ENCODE results near the gene SSR1.
A peak's percentile ranks its signal among the peaks of the same experiment; 100 is the strongest.
"Not testable (repeated sequence)": the region's sequence is repeated elsewhere in the genome, so short reads cannot be mapped to it uniquely, and the experiment has no call there.

The SSR1 gene

GRCh38 chr6:7317538-7317937, 4.5 kb upstream of the SSR1 start:
- no peak for DNase-seq (ENCODE audit: low read depth in 2 of 2)

DNA sequence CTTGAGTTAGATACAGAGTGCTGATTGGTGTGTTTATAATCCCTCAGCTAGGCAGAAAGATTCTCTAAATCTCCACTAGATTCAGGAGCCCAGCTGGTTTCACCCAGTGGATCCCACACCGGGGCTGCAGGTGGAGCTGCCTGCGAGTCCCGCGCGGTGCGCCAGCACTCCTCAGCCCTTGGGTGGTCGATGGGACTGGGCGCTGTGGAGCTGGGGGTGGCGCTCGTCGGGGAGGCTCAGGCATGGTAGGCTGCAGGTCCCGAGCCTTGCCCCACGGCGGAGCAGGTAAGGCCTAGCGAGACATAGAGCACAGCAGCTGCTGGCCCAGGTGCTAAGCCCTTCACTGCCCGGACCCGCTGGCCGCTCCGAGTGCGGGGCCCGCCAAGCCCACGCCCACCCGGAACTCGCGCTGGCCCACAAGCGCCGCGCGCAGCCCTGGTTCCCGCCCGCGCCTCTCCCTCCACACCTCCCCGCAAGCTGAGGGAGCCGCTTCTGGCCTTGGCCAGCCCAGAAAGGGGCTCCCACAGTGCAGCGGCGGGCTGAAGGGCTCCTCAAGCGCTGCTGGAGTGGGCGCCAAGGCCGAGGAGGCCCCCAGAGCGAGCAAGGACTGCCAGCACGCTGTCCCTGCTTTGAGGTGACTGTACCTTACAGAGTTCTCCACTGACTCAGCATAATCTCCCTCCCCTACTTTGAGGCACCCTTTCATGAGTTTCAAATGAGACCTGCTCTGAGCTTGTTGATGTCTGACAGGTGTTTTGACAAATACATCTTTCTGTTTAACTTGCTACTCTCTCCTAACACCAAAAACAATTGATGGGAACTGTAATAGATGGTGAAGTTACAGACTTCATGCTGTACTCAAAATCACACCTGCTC, 3.9 kb upstream of the SSR1 start:
- DNase-seq (ENCODE audit: low read depth in 2 of 2), result no peak

DNA sequence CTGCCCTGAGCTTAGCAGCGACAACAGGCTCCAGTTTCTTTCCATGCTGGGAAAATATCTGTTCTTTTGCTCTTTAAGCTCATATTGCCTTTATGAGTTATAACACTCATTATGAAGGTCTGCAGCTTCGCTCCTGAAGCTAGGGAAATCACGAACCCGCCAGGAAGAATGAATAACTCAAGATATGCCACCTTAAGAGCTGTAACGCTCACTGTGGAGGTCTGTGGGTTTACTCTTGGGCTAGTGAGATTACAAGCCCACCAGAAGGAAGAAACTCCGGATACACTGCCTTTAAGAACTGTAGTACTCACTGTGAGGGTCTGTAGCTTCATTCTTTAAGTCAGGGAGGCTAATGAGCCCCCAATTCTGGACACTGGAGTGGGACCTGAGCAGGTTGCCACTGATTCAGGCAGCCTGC, 3.0 kb upstream of the SSR1 start:
- no peak for DNase-seq (ENCODE audit: low read depth in 2 of 2)

- DNase-seq (ENCODE audit: low read depth in 2 of 2), result not testable (repeated sequence)
Observed at GRCh38 chr6:7315087-7315947, 2.3 kb upstream of the SSR1 start.

DNA sequence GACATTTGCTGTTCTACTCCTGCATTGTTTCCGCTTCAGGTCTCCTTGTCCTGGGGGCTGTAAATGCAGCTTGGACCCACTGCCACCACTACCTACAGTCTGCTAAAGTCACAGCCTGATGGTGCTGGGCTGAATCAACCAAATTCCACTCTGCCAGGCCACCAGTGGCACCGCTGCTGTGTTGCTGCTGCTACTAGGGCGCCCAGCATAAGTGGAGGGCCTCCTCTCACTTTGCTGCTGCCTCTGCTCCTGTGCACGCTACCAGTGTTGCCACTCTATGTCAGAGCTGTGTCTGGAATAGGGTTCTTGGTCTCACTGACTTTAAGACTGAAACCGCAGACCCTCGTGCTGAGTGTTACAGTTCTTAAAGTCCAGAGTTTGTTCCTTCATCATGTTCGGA, 1.4 kb upstream of the SSR1 start:
- DNase-seq (ENCODE audit: low read depth in 2 of 2), result no peak

DNA sequence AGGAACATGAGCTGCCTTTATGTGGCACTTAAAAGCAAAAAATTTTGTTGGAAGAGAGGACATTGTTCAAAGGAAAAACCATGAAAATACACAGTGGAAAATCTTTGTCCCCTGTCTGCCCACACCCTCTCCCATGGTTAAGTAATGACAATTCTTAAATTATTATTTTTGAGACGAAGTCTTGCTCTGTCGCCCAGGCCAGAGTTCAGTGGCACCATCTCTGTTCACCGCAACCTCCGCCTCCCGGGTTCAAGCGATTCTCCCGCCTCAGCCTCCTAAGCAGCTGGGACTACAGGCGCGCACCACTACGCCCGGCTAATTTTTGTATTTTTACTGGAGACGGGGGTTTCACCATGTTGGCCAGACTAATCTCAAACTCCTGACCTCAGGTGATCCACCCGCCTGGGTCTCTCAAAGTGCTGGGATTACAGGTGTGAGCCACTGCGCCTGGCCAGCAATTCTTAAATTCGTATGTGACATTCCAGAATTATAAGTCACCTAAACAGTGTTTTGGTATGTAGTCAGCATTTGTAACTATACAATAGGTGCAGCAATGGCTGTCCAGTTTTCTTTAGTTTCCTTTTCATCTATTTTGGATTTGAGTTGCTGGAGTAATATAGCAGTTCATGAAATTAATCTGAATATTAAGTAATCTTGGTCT, 636 bp upstream of the SSR1 start:
- DNase-seq (ENCODE audit: low read depth in 2 of 2), result no peak

- DNase-seq (ENCODE audit: low read depth in 2 of 2), result no peak
Observed at GRCh38 chr6:7311917-7312615, 933 bp downstream of the SSR1 start.

- DNase-seq (ENCODE audit: low read depth in 2 of 2), result peak in 1 of 2 experiments; percentile 6
Observed at GRCh38 chr6:7311176-7311575, 1.8 kb downstream of the SSR1 start.

DNA sequence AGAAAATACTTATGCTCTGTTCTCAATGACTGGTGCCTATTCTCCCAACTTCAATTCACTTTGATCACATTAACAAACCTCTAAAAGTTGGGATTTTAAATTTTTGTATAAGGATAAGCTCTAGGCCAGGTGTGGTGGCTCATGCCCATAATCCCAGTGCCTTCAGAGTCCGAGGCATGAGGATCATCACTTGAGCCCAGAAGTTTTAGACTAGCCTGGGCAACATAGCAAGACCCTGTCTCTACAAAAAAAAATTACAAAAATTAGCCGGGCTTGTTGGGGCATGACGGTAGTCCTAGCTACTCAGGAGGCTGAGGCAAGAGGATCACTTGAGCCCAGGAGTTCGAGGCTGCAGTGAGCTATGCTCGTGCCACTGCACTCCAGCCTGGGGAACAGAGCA, 3.9 kb downstream of the SSR1 start:
- no peak for DNase-seq (ENCODE audit: low read depth in 2 of 2)

DNA sequence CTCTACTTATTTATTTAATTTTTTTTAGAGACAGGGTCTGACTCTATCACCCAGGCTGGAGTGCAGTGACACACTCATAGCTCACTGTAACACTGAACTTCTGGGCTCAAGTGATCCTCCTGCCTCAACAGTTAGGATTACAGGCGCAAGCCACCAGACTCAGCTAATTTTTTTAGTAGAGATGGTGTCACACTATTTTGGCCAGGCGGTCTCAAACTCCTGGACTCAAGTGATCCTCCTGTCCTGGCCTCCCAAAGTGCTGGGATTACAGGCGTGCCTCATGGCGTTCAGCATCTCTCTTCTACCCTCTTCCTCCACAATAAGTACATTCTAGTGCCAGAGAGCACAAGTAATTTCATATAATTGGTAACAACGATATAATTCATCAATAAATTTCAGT, 5.5 kb downstream of the SSR1 start:
- no peak for DNase-seq (ENCODE audit: low read depth in 2 of 2)

- DNase-seq (ENCODE audit: low read depth in 2 of 2), result no peak
Observed at GRCh38 chr6:7304821-7305220, 8.2 kb downstream of the SSR1 start.

DNA sequence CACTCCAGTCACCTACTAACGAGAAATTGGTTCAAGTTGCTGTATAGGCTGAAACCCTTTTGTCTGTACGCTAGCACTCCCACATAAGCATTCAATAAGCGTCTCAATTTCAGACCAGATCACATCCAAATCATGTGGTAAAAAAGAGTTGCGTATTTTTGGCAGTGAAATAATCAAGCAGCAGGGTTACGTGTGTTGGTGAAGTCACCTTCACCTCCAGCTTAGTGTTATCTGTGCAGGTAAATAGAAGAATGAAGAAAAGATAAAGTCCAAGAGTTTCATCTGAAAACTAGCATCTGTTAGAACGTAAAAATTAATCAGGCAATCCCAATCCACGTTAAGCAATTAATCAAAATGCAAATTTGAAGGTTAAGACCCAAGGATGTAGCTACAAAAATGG, 11.3 kb downstream of the SSR1 start:
- no peak for DNase-seq (ENCODE audit: low read depth in 2 of 2)

DNA sequence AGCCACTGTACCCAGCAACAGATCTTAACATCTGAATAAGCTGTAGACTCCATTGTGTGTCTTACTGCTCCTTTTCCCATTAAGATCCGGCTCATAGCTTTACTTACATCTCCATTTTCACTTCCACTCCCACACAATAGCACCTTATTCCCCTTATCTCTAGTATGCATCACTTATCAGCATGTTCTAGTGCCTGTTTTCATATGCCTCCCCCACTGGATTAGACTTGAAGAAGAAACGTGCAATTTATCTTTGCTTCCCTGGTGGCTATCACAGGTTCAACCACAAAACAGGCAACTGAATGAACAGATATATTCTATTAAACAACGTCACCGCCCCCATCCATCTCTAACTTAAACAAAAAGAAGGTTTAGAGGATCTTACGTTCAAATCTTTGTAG, 12.1 kb downstream of the SSR1 start:
- no peak for DNase-seq (ENCODE audit: low read depth in 2 of 2)

- DNase-seq (ENCODE audit: low read depth in 2 of 2), result no peak
Observed at GRCh38 chr6:7298113-7298512, 14.9 kb downstream of the SSR1 start.

- no peak for DNase-seq (ENCODE audit: low read depth in 2 of 2)
Observed at GRCh38 chr6:7296602-7297001, 16.4 kb downstream of the SSR1 start.

GRCh38 chr6:7295916-7296315, 17.1 kb downstream of the SSR1 start:
- no peak for DNase-seq (ENCODE audit: low read depth in 2 of 2)

DNA sequence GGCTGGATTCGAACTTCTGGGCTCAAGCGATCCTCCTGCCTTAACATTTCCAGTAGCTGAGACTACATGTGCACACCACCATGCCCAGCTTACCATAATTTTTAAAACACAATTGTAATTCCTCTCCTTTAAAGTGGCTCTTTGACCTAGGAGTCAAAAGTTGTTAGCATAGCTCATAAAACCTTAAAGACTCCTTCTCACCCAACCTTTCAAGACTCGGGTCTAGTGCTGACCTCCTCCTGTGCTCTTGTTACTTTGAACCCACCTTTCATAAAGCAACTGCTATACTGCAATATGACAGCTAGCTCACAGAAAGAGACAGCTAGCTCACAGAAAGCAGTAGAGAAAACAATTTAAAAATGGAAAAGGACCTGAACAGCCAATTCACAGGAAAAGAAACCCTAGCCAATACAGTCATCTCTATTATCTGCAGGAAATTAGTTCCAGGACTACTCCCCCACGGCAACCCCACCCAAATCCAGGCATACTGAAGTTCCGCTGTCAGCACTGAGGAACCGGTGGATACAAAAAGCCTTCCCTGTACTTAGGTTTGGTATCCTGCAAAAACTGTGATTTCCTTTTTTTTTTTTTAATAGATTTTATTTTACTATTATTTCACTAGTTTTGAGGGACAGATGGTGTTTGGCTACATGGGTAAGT, 20.3 kb downstream of the SSR1 start:
- DNase-seq (ENCODE audit: low read depth in 2 of 2), result no peak

DNA sequence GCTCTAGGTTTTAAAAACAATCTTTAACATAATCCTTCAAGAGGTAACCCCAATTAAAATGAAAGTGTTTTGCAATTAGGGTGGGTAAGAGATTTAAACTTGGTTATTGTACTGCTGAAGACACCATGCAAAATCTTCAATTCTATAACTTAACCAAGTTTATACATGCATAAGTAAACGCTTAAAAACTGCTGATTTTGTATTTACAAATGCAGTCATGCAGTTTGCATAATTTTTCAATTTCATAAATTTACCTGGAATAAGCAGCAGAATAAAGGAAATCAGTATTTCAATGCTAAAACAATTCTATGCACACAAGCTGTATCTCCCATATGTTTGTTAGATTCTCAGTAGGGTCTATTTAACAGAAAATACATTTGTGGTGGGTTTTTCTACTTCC, 22.9 kb downstream of the SSR1 start:
- no peak for DNase-seq (ENCODE audit: low read depth in 2 of 2)

GRCh38 chr6:7285416-7285815, 27.6 kb downstream of the SSR1 start:
- DNase-seq (ENCODE audit: low read depth in 2 of 2), result no peak

DNA sequence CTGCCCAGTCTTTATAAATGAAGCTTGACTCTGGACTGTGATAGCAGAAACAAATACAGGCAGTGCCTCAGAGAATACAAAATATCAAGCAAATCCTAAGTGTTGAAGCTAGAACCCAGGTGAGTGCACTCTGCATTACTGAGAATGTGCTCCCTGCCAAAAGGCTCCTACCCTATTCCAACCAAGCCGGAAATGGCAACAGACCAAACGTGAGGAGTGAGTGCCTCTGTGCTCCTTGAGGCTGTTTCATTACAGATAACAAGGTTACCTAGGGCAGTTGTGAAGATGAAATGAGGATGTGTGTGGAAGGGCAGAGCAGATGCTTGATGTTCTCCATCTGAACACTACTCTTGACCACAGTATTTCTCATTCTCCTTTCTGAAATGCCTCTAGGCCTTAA, 29.3 kb downstream of the SSR1 start:
- no peak for DNase-seq (ENCODE audit: low read depth in 2 of 2)
